ENCODE results near the gene MILR1.
"Not testable (repeated sequence)": the region's sequence is repeated elsewhere in the genome, so short reads cannot be mapped to it uniquely, and the experiment has no call there.

MILR1 gene

GRCh38 chr17:64412944-64413381 lies 36.0 kb upstream of the MILR1 start:
- Histone ChIP-seq H3K4me3 (ENCODE audit: low read depth, low read length) (no peak overlapping the region), H3K27ac (no peak overlapping the region), H3K36me3 (replicated peaks) (no peaks in the 10 kb centered on the region), H3K27me3 (replicated peaks) (no peaks in the 10 kb centered on the region)
- no peak for TF ChIP-seq CTCF (IDR thresholded peaks at IDR 0.05; ENCODE audit: low read depth, low read length, missing control alignments)
- no peak for DNase-seq
- in situ Hi-C loops (cut with HindIII; ENCODE audit: low pct_ligation_motif_present, low sequenced_read_pairs): no loop called here

DNA sequence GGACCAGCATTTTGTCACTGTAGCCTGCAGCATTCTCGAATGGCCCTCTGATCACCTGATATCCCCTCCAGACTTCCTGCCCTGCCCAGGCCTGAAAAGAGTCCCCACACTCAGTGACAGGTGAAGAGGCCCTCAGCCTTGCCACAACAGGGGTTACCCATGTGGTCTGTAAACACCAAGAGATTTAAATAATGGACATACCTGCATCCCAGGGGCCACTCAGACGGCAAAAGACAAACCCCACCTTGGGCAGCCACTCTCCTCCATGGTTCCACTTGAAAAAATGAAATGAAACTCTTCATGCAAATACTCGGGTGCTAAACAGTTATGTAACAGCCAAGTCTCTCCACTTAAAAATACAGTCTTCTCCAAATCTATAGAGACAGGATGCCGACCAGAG lies 35.4 kb upstream of the MILR1 start:
- no peak for DNase-seq
- Histone ChIP-seq H3K36me3 (replicated peaks) (no peaks in the 10 kb centered on the region), H3K27me3 (replicated peaks) (no peaks in the 10 kb centered on the region), H3K27ac (no peak overlapping the region), H3K4me3 (ENCODE audit: low read depth, low read length) (no peak overlapping the region)
- no peak for TF ChIP-seq CTCF (IDR thresholded peaks at IDR 0.05; ENCODE audit: low read depth, low read length, missing control alignments)
- in situ Hi-C loops (cut with HindIII; ENCODE audit: low pct_ligation_motif_present, low sequenced_read_pairs): no loop called here

GRCh38 chr17:64418506-64419339 lies 30.2 kb upstream of the MILR1 start:
- no peak overlapping the region for H3K27ac ChIP-seq
- no peak overlapping the region for H3K4me3 ChIP-seq (ENCODE audit: low read depth, low read length)
- H3K27me3 ChIP-seq (replicated peaks): no peaks in the 10 kb centered on the region
- in situ Hi-C loops (cut with HindIII; ENCODE audit: low pct_ligation_motif_present, low sequenced_read_pairs): no loop called here
- H3K36me3 ChIP-seq (replicated peaks): no peaks in the 10 kb centered on the region
- TF ChIP-seq CTCF (IDR thresholded peaks at IDR 0.05; ENCODE audit: low read depth, low read length, missing control alignments): peak; percentile 65
- DNase-seq: peak; percentile 33

DNA sequence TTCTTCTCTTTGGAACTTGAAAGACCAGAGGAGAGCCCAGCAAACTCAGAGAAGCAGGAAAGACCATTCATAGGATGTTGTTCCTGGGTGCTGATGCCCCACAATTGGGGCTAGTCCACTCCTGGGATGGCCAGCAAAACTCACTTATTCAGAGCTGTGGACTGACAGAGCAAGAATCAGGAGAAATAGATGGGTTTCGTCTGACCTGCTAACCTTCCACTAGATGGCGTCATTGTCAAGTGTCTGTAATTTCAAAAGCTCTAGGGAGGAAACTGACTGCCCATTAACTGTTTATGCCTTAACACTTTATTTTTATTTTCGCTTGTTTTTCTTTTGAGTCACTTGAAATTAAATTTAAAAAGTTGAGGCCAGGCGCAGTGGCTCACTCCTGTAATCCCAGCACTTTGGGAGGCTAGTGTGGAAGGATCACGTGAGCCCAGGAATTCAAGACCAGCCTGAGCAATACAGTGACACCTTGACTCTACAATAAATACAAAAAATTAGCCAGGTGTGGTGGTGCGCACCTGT lies 28.7 kb upstream of the MILR1 start:
- H3K36me3 ChIP-seq (replicated peaks): no peaks in the 10 kb centered on the region
- TF ChIP-seq CTCF (IDR thresholded peaks at IDR 0.05; ENCODE audit: low read depth, low read length, missing control alignments): peak; percentile 76
- H3K4me3 ChIP-seq (ENCODE audit: low read depth, low read length): no peak overlapping the region
- in situ Hi-C loops (cut with HindIII; ENCODE audit: low pct_ligation_motif_present, low sequenced_read_pairs): loop anchor here (10.0 kb wide), 1 partner anchor 75 kb away; the partner anchor contains the start of gene POLG2
- H3K27me3 ChIP-seq (replicated peaks): no peaks in the 10 kb centered on the region
- peak; percentile 59 for DNase-seq
- no peak overlapping the region for H3K27ac ChIP-seq

DNA sequence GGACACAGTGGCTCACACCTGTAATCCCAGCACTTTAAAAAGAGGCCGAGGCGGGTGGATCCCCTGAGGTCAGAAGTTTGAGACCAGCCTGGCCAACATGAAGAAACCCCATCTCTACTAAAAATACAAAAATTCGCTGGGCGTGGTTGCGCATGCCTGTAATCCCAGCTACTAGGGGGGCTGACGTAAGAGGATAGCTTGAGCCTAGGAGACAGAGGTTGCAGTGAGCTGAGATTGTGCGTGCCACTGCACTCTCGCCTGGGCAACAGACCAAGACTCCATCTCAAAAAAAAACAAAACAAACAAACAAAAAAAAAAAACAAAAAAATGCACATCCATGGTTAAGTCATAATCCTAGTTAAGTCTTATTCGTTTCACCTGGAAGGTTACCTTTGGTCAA lies 26.8 kb upstream of the MILR1 start:
- H3K27ac ChIP-seq; H3K4me3 ChIP-seq (ENCODE audit: low read depth, low read length); H3K36me3 ChIP-seq (replicated peaks); H3K27me3 ChIP-seq (replicated peaks); DNase-seq: not testable (repeated sequence)
- in situ Hi-C loops (cut with HindIII; ENCODE audit: low pct_ligation_motif_present, low sequenced_read_pairs): loop anchor here (10.0 kb wide), 1 partner anchor 73 kb away; the partner anchor contains the start of gene POLG2

DNA sequence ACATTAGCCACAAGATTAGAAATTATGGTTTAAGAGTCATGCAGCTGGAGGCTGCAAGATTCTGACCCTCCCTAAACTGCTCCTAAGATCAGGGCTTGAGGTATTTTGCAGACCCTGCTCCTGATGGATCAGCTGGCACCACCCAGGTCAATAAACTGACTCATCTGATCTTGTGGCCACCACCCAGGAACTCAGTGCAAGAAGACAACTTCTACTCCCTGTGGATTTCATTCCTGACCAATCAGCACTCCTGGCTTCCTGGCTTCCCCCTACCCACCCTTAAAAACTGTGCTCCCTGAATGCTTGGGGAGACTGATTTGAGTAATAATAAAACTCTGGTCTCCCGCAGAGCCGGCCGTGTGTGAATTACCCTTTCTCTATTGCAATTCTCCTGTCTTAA lies 25.0 kb upstream of the MILR1 start:
- DNase-seq: no peak
- no peak overlapping the region for H3K4me3 ChIP-seq (ENCODE audit: low read depth, low read length)
- no peak overlapping the region for H3K27ac ChIP-seq
- in situ Hi-C loops (cut with HindIII; ENCODE audit: low pct_ligation_motif_present, low sequenced_read_pairs): loop anchor here (10.0 kb wide), 1 partner anchor 71 kb away; the partner anchor contains the start of gene POLG2
- no peaks in the 10 kb centered on the region for H3K27me3 ChIP-seq (replicated peaks)
- no peak for TF ChIP-seq CTCF (IDR thresholded peaks at IDR 0.05; ENCODE audit: low read depth, low read length, missing control alignments)
- H3K36me3 ChIP-seq (replicated peaks): no peaks in the 10 kb centered on the region
